GM19240 (cell line): ENCODE results near the gene NFKB2.

Experiments
- DNase-seq: peaks from one replicate; pipeline ENCODE4 v3.0.0; 2011; ENCODE audit warnings: low spot score; ENCODE audit not compliant: insufficient read length

The NFKB2 gene

DNA sequence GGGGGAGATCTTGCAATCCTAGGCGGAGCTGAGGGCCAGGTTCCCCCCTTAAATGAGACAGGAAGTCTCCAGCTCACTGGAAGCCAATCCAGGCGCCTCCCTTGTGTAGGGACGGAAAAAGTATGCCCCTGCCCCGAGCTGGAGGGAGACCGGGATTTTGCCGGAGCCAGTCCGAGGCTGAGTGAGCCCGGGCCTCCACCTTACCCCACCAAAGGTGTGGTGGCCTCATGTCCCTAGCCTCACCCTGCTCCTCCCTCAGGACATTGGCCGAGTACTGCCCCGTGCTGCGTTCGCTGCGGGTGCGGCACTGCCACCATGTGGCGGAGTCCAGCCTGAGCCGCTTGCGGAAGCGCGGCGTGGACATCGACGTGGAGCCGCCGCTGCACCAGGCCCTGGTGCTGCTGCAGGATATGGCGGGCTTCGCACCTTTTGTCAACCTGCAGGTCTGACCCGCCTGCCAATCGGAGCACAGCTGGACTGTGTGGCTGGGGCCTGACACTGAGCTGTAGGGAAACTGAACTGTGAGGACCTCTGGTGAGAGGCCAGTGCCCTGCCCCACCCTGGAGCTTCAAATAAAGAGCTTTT lies 27.1 kb downstream of the NFKB2 start:
- no peak for DNase-seq

DNA sequence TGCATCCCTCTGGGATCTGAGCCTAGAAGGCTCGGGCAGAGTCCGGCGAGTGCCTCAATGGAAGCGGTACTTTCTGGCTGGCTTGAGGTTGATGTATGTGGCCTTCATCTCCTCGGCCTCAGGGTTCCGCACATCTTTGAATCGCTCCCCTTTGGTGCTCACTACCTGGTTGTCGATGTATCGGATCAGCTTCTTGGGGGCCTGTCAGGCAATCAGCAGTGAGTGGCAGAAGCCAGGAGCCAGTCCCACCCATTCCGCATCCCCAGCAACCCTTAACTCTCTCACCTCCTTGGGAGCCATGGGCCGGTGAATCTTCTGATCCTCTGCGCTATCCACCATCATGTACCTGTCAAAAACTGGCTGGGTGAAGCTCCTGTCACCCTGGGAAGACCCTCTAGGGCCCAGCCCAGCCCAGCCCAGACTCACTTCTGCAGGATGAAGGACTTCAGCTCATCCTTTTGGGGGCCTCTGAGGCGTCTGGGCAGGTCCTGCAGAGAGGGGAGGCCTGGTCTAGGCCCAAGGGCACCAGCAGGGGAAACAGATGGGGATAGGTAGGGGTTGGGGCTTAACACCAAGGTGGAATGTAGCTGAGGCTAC lies 28.0 kb downstream of the NFKB2 start:
- DNase-seq = no peak

DNA sequence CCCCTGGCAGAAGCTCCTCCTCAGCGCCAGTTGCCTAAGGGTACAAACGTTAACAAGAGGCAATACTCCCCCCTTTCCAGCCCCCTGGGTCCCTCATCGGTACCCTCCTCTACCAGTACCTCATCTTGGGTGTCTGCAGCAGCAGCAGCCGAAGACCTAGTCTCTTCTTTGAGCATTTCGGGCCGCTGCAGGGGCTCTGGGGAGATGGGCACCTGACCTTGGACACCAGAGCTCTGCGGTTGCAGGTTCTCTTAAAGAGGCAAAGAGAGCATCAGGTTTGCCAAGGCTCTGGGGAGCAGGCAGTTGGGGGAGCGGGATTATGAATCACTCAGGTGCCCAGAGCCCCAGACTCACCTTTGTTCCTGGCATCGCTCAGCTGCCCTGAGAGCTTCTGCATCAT lies 28.6 kb downstream of the NFKB2 start:
- no peak for DNase-seq

DNA sequence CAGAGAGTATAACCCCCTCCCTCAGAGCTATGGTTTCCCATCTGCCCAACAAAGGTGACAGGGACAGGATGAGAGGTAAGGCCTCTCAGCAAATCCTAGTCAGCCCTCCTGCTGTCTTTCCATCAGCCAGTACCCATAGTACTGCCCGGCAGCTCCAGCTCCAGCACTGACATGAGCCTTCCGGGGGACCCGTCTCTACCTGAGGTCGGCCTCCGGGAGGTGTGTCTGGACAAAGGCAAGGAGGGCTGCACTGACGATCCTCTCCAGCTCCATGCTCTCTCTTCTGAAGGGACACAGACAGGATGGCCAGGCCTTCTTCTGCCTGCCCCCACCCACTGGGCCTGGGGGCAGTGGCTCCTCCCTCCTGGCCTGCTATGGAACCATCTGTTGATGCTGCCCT lies 29.4 kb downstream of the NFKB2 start:
- no peak for DNase-seq

DNA sequence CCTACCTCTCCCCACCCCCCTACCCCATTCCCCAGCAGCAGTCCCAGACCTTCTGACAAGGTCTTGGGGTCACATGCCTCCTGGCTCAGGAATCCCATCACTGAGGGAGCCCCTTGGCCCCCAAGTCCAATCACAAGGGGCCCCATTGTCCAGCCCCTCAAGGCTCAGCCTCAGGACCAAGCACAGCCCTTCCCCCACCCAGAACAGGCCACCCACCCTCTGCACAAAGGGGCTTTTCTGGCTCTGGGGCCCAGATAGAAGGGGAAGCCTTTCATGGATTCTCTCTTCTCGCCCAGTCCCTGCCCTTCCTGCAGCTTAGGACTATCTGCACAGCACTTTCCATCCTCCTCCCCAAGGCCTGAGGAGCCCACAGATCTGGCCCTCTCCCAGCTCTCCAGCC lies 29.9 kb downstream of the NFKB2 start:
- DNase-seq = no peak

DNA sequence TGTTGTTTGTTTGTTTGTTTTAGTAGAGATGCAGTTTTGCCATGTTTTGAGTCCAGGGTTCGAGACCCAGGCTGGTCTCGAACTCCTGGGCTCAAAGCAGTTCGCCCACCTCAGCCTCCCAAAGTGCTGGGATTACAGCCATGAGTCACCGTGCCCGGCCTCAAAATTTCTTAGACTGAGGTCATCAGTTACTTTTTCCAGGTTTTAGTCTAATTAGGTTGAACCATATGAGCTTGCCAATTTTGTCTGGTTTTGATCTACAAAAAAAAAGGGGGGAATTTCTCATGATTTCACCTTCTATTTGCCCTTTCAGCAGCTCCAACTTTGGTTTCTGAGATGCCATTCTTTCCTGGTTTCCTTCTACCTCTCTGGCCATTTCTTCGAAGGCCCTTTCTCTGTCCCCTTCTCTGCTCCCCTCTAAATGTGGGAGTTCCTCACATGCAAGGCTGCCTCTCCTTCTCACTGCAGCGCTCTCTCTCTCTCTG lies 31.3 kb downstream of the NFKB2 start:
- no peak for DNase-seq

DNA sequence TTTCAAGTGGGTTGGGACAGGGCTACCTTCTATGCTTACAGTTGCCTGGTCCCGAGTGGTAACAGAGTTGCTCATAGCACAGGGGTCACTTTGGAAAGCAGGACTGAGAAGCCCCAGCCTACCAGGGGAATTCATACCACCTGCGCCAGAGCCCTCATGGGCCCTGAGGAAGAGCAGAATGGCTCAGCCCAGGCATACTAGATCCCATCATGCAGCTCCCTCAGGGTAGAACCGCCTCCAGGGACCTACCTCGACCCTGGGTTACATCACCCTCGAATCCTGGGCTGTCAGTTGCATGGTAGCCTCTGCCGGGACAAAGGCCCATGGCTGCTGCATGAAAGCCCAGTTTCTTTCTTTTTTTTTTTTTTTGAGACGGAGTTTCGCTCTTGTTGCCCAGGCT lies 34.0 kb downstream of the NFKB2 start:
- DNase-seq = no peak

DNA sequence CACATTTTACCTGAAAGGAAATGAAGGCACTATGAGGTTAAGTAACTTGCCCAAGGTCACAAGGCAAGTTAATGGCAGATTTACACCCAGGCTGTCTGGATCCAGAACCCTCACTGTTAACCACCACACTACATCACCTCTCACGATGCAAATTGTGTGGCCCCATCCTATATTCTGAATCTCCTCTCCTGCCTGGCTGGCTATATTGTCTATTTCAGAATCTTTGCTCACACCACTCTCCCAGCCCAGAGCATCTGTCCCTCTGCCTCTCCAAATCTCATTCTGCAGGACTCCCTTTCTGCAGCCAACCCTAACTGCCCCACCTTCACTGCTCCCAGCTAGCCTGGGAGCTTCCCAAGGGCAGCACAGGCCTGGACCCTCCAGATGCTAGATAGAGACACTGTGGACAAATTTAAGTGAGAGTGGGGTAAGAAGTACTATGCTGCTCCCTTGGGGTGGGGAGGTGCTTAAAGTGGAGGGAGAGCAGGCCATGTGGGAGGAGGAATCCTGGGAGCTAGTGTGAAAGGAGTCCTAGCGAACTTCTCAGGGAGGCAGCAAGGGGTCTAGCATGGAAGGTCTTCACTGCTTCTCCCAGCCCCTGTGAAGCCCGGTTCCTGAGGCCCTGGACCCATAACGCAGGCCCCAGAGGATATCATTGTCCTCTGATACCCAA lies 36.1 kb downstream of the NFKB2 start:
- DNase-seq = no peak

DNA sequence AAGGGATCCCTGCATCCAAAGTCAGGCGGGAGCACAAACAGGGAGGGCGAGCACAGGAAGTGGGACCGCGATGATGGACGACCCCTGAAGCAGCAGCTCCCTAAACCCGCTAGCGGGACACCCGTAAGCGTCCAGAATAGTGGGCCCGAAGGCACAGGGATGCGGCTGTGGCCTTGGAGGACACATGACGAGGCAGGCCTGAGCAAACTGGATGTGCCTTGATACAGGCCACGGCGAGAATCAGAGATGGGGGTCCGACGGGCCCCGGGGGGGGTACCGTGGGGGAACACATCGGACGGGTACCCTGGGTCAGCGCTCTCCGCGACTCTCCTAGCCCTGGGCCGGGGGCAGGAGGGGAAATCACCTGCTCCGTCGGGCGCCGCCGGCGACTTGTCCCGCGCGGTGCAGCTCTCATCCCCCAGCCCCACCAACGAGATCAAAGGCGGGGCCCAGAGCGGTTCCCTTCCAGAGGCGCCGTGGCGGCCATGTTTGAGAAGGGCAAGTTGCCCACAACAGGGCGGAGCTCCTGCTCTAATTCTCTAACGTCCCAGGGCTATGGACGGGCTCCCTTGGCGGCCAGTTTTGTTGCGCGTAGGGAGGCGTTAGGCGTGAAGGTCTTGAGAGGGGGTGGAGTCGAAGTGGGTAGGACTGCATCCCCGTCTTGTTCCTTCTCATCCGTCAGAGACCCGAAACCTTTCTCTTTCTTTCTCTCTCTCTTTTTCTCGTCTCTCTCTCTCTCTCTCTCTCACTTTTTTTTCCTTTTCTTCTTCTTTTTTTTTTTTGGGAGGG lies 36.9 kb downstream of the NFKB2 start, which contains the start of gene CUEDC2:
Gene CUEDC2, minus strand, starts transcription at position 413 of the 789 bp plus-strand sequence. CDS start 7,386 bp downstream, outside the sequence.
- DNase-seq = peak; percentile 89

DNA sequence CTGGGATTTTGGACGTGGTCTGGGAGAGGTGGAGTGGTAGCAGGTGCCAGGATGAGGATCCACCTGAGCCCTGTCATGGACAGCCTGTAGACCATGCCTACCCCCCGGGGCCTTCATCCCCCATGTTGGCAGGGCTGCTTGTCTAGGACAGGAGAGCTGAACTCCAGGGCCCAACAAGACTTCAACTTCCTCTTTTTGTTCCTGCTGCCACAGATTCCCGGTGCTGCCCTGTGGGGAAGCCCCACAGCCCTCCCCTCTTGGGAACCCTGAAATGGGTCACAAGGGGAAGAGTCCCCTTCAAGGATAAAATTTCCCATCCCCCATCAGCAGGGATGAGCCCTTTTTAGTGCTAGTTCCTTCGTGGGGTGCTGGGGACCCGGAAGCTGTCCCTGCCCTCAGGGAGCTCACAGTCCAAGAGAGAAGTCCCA lies 38.1 kb downstream of the NFKB2 start:
- DNase-seq = no peak

DNA sequence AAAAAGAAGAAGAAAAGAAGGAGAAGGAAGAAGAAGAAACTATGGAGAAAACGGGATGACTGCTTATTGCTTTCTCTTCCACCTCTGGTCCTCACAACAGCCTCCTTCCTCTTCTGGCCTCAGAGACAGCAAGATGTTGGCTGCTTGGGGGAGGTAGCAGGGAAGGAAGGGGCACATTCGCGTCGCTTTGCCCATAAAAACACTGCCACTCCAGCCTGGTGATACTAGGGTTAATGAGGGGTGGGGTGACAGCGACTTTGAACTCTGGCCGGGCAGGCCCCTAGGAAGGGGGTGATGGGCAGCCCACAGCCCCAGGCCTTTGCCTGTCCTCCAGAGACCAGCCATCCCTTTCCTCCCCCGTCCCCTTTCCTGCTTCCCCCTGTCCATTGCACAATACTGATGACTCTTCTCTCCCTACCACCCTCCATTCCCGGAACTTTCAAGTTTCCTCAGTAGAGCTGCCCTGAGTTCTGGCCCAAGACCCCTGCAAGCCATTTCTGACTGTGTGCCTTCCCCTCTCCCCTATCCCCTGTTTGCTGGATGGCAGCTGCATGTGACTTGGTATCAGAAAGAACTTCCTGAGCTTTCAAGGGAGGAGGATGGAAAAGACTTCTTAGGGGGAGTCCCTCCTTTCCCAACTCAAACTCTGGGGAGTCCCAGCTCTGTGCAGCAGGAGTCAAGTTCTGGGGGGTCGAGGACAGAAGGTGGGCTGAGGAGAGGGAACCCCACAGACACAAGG lies 39.1 kb downstream of the NFKB2 start:
- DNase-seq = no peak

DNA sequence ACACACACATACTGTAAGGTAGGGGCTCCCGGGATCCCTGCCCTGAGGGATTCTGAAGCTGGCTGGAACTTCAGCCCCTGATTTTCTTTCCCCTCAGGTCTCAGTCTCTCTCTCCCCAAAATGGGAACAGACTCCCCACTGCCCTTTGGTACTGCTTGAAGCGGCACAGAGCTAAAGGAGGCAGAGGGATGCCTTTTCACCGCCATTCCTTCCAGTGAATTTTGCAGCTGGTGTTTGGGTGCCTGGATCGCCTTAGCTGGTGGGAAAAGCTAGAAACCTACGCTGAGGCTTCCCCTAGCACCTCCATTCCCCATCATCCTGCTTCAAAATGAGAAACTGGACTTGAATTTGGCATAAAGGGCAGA lies 39.6 kb downstream of the NFKB2 start:
- DNase-seq = no peak

DNA sequence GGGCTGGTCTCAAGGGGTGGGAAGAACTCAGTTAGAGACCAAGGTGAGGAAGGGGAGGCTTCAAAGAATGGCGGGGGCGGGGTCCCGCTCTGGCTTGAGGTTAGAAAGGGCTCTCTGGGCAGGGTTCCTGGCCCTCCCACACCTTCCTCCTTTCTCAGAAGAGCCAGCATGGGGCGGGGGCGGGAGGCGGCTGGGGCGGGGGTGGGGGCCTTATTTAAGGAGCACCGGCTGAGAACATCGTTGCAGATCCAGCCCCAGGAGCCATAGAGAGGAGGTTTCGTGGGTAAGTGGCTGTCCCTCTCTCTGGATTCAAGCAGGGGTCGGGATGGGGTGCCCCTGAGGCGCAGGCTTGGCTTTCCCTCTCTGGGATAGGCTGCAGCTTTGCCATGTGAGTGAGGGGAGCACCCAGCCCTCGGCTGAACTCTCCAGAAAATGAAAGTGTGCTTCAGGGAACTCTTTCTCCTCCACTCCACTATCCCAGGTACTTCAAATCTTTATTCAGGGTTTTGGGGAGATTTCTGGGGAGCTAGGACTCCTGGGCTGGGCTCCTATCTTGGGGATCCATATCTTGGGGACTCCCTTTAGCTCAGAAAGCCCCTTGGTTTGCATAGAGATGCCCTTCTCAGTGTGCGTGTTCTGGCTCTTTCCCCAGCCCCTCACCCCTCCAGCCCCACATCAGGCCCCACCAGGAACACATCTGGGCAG lies 40.2 kb downstream of the NFKB2 start:
- no peak for DNase-seq

DNA sequence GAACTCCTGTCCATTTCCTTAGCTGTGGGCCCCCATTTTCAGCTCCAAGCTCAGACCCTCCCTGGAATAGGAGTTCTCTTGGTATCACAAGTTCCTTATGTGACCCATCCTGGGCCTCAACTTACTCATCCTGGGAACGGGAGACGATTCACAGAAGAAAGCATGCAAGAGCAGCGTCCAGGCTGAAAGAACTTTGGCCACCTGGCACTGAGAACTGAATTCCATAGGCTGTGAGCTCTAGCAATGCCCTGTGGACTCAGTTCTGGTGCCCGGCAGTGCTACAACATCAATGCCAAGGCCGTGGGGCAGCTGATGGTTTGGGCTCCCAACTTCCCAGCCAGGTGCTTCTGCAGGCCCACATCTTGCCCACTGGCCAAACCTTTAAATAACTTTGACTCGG lies 40.8 kb downstream of the NFKB2 start:
- DNase-seq = no peak

DNA sequence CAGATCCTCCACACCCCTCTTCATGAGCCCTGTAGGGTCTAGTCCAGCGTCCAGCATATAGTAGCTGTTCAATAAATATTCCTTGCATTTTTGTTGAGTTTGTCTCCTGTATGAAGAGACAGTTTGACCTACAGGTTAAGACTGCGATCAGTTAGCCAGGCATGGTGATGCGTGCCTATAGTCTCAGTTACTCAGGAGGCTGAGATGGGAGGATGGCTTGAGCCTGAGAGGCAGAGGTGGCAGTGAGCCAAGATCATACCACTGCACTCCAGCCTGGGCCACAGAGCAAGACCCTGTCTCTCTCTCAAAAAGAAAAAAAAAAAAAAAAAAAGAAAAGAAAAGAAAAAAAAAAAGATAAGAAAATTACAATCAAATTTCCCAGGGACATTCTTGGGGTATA lies 42.0 kb downstream of the NFKB2 start:
- DNase-seq = no peak

DNA sequence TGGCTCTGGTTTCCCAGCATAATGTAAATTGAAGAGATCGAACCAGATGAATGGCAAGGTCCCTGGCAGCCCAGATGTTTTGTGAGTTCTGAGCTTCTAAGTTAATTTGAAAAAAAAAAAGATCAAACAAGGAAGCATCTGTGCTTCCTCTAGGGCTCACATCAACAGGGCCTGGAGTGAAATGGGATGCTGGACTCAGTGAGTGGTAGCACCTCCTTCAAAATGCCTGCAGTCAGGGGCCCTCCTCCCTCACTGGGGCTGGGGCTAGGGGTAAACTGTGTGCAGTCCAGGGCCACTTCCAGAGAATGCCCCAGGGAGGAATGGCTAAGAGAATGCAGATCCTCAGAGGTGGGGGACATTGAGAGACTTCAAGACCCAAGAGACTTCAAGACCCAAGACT lies 42.9 kb downstream of the NFKB2 start:
- no peak for DNase-seq

DNA sequence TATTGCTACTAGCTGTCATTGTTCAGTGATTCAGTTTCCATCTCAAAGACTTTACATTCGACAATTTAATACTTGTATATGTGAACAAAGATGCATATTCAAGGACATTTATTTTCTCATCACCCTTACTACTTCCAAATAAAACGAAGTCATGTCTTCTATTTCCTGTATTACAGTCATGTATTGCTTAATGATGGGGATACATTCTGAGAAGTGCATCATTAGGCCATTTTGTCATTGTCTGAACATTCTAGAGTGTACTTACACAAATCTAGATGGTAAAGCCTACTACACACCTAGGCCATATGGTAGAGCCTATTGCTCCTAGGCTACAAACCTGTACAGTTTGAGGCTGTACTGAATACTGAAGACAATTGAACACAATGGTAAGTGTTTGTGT lies 49.3 kb downstream of the NFKB2 start:
- no peak for DNase-seq

DNA sequence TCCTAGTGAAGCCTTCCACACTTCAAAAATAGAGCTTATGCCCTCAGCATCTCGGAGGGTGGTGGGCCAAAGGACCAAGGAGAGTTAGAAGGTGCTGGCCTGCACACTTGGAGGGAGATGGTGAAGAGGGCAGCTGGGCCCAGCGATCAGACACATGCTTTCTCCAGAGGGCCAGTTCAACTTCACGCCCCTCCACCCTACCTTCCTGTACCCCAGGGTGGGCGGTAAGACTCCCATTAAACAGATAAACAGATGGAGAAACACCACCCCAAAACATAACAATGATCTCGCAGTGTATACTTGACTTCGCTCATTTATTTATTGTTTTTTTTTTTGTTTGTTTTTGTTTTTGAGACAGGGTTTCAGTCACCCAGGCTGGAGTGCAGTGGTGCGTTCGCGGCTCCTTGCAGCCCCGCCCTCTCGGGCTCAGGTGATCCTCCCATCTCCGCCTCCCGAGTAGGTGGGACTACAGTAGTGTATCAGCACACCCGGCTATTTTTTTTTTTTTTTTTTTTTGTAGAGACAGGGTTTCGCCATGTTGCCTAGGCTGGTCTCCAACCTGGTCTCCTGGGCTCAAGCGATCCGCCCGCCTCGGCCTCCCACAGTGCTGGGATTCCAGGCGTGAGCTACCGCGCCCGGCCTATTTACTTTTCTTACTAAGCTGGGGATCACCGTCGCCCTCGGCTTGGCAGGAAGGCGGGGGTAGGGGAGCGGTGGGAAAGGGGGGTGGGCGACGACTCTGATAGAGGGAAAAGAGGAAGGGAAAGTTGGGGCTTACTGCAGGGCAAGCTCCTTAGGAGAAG lies 54.0 kb downstream of the NFKB2 start:
- DNase-seq = no peak

DNA sequence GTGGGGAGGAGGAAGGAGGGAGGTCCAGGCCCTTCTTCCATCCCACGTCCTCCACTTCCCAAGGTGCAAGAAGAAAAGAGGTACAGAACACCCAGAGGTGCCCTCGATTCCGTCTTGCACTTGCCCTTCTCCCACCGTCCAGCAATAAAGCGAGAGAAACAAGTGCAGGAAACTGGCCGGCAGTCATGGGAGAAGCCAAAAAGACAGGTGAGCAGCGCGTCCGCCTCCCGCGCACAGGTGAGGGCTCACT lies 54.5 kb downstream of the NFKB2 start:
- no peak for DNase-seq

DNA sequence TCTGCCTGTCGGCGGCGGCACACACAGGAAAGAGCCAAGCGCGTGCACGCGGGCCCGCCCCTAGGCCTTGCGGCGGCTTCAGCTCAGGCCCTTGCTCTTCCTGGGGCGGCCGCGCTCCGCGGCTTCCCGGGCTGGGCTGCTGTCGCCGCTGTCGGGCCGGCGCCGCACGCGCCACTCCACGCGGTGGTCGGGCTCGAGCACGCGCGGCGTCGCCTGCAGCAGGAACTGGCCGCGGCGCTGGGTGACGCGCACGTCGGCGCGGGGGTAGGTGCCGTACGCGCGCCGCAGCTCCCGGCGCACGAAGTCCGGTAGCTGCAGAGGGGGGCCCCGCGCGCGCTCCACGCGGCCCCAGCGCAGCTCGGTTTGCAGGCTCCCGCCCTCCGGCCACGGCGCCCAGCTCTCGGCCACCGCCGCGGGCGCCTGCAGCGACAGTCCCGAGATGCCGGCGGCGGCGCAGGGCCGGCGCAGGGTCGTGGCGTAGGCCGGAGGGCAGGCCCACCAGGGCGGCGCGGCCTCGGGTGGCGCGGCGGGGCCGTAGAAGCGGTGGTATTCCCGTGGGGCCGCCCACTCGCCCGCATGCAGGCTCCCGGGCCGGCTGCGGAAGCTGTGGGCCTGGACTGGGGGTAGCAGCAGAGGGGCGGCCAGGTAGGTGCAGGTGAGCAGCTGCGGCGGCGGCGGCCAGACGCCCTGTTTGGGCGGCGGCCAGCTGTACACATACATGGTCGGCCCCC lies 55.0 kb downstream of the NFKB2 start:
- DNase-seq = peak; percentile 78
